GM12874 (cell line): ENCODE measurements around the gene HOXD9.

Experiments used
- CTCF ChIP-seq: IDR thresholded peaks from 2 replicates; pipeline ENCODE4 v1.5.1; 2011; ENCODE audit warnings: low read depth, mild to moderate bottlenecking, control low read depth, low read length, moderate library complexity; ENCODE audit not compliant: insufficient read depth

HOXD9 gene

GRCh38 chr2:176172007-176172894, 49.7 kb downstream of the HOXD9 start:
- TF ChIP-seq CTCF, result no peak

GRCh38 chr2:176172895-176173566, 50.5 kb downstream of the HOXD9 start:
- no peak for TF ChIP-seq CTCF

- TF ChIP-seq CTCF, result no peak
Measured at GRCh38 chr2:176173567-176174381, 51.3 kb downstream of the HOXD9 start.

- no peak for TF ChIP-seq CTCF
Measured at GRCh38 chr2:176174382-176174823, 51.9 kb downstream of the HOXD9 start.
